GM19468 (cell line): Measurements from ENCODE around the gene SNCA.

ENCODE experiments used
- ATAC-seq: cut with Tn5 transposase; IDR thresholded peaks from one replicate; pipeline ENCODE4 v1.9.1; 2021; ENCODE audit warnings: mild to moderate bottlenecking, moderate library complexity, moderate number of reproducible peaks; ENCODE audit not compliant: unreplicated experiment; ENCODE audit errors: extremely low read depth

SNCA gene

DNA sequence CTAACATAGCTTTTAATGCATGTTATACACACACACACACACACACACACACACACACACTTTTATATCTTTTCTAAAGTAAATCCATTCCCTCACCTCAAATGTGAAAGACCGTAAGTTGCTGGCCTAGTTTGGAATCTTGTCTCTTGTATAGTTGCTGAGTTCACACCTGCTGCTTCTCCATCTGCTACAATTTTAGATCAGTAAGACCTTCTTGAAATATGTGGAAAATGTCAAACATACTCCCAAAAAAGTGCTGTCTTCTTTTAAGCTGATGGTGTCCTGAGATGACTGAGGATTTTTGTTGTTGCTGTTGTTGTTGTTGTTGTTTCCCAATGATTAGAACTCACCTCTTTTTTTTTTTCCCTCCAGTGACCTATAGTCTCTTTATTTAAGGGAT lies 121.3 kb downstream of the SNCA start:
- no peak for ATAC-seq

DNA sequence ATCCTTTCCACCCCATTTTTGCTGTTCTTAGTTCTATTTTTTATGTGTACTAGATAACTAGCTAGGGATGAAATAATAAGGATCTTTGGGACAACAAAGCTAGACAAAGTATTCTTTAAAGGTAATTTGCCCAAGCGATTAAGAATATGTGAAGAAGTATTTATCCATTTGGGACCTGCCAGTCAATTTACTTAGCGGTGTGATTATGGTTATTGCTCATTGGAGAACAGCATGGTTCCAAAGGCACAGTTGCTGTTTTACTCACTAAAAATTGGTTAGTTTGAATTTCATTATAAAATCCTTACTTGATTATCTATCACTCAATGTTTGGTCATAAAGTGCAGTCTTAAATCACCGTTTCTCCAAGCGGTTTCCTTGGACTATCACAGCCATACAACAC lies 124.1 kb downstream of the SNCA start:
- ATAC-seq, result no peak

DNA sequence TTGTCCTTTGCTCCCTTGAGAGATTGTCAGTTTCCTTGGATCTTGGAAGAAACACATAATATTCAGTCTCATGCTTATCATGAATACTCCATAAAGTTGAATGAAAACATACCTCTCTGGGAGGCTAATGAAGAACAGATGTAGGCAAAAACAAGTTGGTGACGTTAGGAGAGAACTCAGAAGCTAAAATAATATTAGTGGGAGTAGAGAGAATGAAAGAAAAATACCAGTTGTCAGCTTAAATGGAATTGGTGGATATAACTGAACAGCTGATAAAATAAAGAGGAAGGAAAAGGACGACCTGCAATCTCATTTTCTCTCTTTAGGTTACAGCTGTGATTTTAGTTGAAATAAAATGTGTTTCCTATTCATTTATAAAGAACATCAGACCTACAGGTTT lies 124.8 kb downstream of the SNCA start:
- no peak for ATAC-seq

DNA sequence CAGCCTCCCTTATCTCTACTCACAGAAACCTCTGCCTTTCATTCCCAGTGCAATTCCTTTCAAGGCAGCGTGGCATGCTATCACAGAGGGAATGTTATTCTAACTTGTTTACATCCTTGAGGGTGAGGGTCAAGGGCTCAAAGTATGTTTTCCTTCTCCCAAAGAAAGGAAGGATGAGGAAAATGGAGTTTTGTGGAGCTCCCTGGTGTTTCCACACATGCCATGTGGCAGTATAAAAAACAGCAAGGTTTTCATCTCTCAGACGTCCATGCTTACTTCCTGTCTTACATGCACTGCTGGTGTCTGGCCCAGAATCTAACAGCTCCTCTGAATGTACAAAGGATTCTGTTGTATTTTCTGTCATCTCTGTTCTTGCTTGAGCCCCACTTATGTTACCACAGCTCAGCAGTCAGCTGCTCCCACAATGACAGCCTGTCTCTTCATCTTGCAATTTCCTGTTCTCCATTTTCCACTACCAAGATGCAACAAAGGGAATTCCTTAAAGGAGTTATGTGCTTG lies 128.0 kb downstream of the SNCA start:
- no peak for ATAC-seq

DNA sequence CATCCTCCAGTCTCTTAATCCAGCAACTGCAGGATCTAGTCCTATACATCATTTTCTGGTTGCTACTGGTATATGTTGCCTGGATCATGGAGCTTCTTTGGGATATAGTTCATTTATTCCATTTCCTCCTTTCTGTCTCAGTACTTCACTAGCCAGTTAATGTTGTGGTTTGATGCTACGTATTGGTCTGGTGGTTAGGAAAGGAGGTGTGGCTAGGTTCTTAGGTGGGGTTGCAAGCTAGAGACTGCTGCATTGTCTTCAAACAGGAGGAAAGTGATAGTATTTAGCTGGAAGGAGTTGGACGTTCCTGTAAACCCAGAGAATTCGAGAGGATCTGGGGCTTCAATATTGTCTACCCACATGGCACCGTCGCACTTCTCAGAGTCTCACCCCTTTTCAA lies 129.5 kb downstream of the SNCA start:
- no peak for ATAC-seq

DNA sequence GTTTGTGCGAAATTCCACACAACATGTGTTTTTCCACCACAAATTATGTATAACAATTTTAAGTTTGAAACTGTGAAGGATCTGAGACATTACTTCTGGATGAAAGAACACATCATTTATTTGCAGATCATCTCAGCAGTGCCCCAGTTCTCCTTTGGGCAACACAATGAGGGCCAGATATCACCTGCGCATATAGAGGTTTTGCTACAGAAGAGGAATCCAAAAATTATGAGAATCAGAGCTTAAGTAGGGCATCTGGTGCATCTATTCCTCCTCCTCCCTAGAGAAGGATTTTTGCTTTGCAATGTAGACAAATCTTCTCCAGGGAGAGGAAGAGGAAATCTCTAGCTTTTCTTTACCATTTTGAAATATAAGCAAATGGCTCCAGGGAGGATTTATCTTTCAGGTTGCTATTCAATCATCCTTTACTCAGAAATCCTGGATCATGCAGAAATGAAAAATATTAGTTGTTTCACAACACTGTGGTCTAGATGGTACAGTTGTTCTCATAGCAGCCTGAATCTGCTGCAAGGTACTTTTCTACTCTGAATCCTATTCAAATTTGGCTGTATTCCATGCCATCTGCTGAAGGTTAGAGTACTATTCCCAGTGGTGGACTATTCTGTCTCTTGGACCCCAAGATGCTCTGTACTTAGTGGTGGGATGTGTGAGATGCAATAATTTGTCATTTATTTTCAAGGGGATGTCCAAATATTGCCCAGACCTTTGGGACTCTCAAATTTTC lies 132.1 kb downstream of the SNCA start:
- ATAC-seq, result no peak

DNA sequence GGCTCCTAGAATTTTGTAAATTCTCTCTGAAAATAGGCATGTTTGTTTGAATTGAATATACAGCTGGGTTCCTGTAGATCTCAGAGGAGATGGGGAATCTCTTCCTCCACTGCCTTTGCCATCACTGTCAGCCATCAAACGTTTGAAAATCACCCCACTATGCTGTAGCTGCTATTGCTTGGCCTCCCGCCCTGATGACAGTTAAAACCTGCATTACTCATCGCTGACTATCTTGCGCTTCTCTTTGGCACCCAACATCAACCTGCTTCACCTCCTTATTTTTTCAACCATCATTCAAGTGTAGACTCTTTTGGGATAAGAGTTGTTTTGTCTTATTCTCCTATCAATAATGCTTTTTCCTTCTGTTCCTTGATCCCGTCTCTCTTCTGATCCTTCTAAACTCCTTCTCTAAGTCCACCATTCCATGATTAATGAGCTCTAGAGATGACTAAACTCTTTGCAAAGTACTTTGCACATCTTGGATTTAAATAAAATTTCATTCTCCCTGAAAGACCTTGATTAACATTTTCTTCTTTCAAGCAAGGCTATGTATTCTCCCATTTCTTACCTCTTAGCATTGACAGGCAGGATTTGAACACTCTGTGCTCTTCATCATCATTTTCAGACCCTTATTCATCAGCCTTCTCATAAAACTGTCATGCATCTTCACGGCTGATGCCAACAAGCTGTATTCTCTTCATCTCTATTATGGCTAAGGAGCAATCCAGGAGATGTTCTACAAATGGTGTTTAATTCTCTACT lies 133.0 kb downstream of the SNCA start:
- no peak for ATAC-seq

DNA sequence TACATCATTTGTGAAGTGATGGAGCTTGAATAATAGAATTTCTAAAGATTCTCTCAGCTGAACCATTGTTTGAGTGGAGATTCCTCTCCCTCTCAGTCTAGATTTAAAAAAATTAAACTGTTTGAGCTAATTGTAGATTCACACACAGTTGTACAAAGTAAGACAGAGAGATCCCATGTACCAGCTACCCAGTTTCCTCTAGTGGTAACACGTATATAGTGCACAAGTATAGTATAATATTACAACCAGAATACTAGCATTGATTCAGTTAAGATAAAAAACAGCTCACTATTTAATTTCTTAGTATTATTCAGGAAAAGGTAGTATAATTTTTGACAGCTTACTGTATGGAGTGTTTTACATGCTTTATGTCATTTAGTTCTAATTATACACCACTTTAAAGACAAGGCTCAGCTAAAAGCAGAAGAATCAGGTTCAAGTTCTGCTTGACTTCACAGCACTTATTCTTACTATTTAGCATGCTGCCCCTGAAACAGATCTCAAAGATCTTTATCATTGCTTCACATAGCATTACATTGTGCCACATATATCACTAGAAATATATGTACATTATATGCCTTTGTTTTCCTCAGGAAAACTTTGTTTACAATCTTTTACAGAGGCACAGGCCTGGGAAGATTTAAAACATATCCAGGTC lies 136.1 kb downstream of the SNCA start:
- ATAC-seq, result no peak

DNA sequence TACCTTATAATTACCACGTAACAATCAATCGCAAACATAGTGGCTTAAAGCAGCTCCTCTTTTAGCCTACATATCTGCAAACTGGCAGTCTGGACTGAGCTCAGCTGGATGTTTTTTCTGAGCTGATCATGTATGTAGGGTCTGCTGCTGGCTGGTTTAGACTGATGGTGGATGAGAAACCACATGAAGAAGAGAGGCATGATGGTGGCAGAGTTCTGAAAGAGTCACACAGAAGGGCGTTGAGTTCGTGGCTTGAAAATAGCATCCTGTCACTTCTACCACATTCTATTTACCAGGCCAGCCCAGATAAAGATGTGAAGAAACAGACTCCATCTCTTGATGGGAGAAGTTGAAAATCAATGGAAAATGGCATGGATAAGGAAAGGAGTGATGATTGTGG lies 151.3 kb downstream of the SNCA start:
- ATAC-seq, result no peak

DNA sequence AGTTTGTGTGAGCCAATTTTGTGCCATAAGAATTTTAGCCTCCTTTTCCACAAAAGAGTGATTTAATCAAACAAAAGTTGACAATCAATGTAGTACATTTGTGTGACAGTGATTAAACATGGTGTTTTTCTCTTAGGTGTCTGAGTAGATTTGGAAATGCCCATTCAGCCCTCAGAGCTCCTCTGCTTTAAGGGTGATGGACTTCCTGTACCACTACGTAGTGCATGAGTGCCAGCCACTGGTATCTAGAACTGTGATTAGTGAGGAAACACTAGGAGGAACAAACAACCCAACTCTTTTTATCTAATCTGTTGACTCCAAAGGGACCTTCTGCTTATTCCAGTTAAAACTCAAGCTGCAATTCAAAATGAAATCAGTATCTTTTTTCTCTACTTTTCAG lies 151.7 kb downstream of the SNCA start:
- no peak for ATAC-seq

DNA sequence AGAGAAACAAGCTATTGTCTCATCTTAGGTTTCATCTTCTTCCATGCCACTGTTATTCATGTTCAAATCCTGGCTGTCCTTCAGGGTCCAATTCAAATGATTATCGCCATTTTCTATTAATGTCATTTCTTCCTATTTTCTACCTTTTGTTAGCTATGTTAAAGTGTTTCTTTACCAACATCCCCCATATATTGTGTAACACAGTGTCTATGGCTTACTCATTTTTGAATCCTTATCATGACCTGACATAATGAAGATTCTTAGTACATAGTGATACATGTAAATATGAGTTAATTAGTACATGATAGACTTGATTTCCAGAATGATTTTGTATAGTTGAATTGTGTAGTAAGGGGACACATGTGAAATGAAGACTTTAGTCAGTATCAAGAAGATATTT lies 152.4 kb downstream of the SNCA start:
- ATAC-seq, result no peak

DNA sequence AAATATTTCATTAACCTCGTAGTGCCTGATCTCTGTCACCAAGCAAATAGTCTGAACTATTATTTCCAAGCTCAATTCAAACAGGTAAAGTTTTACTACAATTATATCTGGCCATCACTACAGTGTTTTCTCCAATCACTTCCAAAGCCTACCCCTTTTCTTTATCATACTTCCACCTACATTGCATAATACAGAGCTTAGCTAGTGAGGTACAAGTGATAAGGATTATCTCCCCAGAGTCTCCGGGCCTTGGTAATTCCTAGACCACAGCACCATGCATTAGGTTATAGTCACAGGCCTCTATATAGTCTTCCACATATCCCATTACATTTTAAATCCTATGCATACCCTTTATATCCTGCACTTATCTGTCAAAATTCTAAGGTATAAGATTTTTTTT lies 154.2 kb downstream of the SNCA start:
- no peak for ATAC-seq

DNA sequence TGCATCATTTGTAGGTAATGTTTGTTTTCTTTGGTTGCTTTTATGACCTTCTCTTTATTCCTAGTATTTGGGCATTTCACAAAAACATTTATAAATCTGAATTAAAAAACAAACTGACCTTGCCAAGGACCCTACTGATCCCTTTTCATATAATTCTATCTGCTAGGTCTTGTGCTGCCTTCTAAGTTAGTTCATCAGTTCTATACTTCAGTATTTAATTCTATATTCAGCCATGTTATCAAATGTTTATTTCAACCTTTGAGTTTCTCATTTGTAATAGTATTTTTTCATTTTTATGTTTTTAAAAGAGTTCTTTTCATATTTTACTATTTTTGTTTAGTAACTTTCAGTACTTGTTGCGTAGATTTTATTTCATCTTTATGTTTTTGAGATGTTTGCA lies 155.3 kb downstream of the SNCA start:
- no peak for ATAC-seq

DNA sequence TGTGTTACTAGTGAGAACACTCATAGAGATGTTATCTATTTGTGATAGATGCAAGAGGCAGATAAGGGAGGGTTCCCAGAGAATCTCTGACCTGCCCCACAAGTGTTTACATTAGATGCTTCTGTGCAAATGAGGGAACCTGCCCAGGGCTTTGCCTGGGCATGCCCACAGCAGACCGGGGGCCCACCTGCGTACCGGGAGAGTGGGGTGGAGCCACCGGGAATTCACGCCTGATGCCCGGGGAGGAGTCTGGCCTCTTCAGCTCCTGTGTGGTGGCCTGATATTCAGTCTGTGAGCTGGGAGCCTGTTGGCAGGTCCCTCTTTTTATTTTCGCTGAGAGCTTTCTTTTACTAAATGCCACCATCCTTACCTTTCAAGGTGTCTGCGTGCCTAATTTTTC lies 155.7 kb downstream of the SNCA start:
- ATAC-seq, result no peak

DNA sequence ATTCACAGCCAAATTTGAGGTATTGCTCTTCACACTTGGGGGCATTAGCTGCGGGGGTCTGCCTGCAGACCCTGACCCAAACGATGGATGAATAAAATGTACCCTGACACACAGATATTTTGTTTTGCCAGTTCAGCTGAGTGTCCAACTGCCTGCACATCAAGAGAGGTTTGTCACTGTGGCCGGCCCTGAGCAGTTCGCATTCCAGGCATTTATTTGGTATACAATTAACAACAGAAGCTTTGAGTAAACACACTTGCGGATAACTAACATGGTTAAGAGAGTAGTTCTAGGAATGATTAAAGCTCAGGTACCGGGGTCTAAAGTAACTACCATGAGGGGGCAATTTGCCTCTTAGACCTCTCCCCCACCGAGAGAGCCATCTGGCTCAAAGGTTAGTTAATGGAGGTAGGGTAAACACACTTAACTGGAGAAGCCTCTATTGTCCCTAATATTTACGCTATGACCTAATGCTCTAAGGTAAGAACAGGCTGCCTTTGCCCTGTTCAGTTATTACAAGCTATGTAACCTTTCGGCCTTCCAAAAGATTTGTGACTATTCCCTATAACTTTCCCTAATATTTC lies 162.0 kb downstream of the SNCA start:
- no peak for ATAC-seq
